GM12878 (cell line): ENCODE results near the gene CCDC107. TPM values are rescaled to one million over a fixed set of nuclear protein-coding genes. Genes with fewer than 3 reads are reported as not detected.

Experiments used
- ATAC-seq: fragments of 200-7000 bp; cut with Tn5 transposase; 3 replicates; pipeline ENCODE4 v1.9.1; 2020; ENCODE audit warnings: mild to moderate bottlenecking, moderate library complexity
- BruUV-seq: library from RNA; stranded (reverse); fragments of 400-500 nt; replicated peaks from 2 replicates; lab custom pipeline; 2021; lab: Mats Ljungman, UMichigan
- CTCF ChIA-PET: fragments of 300-600 bp; sonication (Branson Sonifier 250); formaldehyde crosslinking; extraction: SDS; loops from one replicate; lab custom pipeline; 2021; ENCODE audit warnings: inconsistent platforms; lab: Yijun Ruan, JAX
- POLR2A ChIA-PET: fragments of 350-600 bp; formaldehyde crosslinking; extraction: SDS; loops from one replicate; lab custom pipeline; 2021; ENCODE audit warnings: inconsistent platforms; lab: Charles Lee
- RAD21 ChIA-PET: fragments of 300-600 bp; sonication (Branson Sonifier 250); formaldehyde crosslinking; loops from one replicate; lab custom pipeline; 2023; ENCODE audit warnings: antibody characterized with exemption; ENCODE audit not compliant: unreplicated experiment; lab: Charles Lee
- SMC1A ChIA-PET: fragments of 300-600 bp; sonication (Branson Sonifier 250); formaldehyde crosslinking; loops from one replicate; lab custom pipeline; 2023; ENCODE audit not compliant: unreplicated experiment, uncharacterized antibody; lab: Charles Lee
- DNase-seq: peaks from one replicate; pipeline ENCODE4 v3.0.0-alpha.2; 2011; ENCODE audit warnings: low read depth, low spot score
- FAIRE-seq: peaks from 3 replicates; lab custom pipeline; 2011; peaks lifted over from hg19 to GRCh38; lab: Jason Lieb, UNC
- H2AFZ ChIP-seq: 2 replicates; pipeline ENCODE4 v1.6.0; 2011; ENCODE audit warnings: low read depth, low read length, control low read depth; ENCODE audit not compliant: control insufficient read depth
- H3K27ac ChIP-seq: 2 replicates; pipeline ENCODE4 v1.5.1; 2011; ENCODE audit warnings: control low read depth; ENCODE audit not compliant: control insufficient read depth, insufficient read depth
- H3K27me3 ChIP-seq, 2 experiments: replicated peaks in 1 of 2; 2 replicates each; pipeline versions ENCODE4 v1.6.0 to v1.6.1; 2011; ENCODE audit warnings: low read length in 1 of 2; ENCODE audit not compliant: control insufficient read depth in 2 of 2, insufficient read depth in 2 of 2
- H3K36me3 ChIP-seq, 2 experiments: 2 replicates each; pipeline ENCODE4 v1.5.1; 2011; ENCODE audit warnings: low read length in 1 of 2; ENCODE audit not compliant: control insufficient read depth in 2 of 2, insufficient read depth in 2 of 2
- H3K4me1 ChIP-seq: 2 replicates; pipeline ENCODE4 v1.6.1; 2011; ENCODE audit warnings: mild to moderate bottlenecking, low read length, moderate library complexity, mixed read lengths; ENCODE audit not compliant: control insufficient read depth, insufficient read depth
- H3K4me2 ChIP-seq: 2 replicates; pipeline ENCODE4 v1.6.0; 2011; ENCODE audit warnings: control low read depth; ENCODE audit not compliant: control insufficient read depth, insufficient read depth
- H3K4me3 ChIP-seq: fragments of 200-600 bp; sonication (generic); 2 replicates; pipeline ENCODE4 v1.5.1; 2016
- H3K79me2 ChIP-seq: 2 replicates; pipeline ENCODE4 v1.6.0; 2011; ENCODE audit warnings: low read length; ENCODE audit not compliant: control insufficient read depth, insufficient read depth
- H3K9ac ChIP-seq: 2 replicates; pipeline ENCODE4 v1.8.0; 2011; ENCODE audit warnings: low read length, control low read depth, mixed read lengths; ENCODE audit not compliant: control insufficient read depth, insufficient read depth
- H3K9me3 ChIP-seq: replicated peaks from 3 replicates; pipeline ENCODE4 v1.5.1; 2011; ENCODE audit warnings: mild to moderate bottlenecking, low read length; ENCODE audit not compliant: control insufficient read depth, insufficient read depth
- H4K20me1 ChIP-seq: 2 replicates; pipeline ENCODE4 v1.6.0; 2011; ENCODE audit not compliant: control insufficient read depth, insufficient read depth
- ATF3 ChIP-seq: IDR thresholded peaks from 2 replicates; pipeline ENCODE4 v1.6.1; 2011; ENCODE audit warnings: low read depth, mild to moderate bottlenecking, low read length, moderate library complexity, borderline replicate concordance; ENCODE audit errors: extremely low read depth
- GATAD2B ChIP-seq: fragments of 450-650 bp; conservative IDR thresholded peaks from 2 replicates; pipeline ENCODE4 v1.6.1; 2017; ENCODE audit warnings: low read depth, mild to moderate bottlenecking, moderate library complexity
- KDM1A ChIP-seq: fragments of 200-600 bp; sonication (generic); IDR thresholded peaks from 2 replicates; pipeline ENCODE4 v1.6.1; 2016; ENCODE audit warnings: borderline replicate concordance
- MLLT1 ChIP-seq: fragments of 450-650 bp; IDR thresholded peaks from 2 replicates; pipeline ENCODE4 v1.6.1; 2016; ENCODE audit warnings: mild to moderate bottlenecking
- PAX8 ChIP-seq: fragments of 450-650 bp; IDR thresholded peaks from 2 replicates; pipeline ENCODE4 v1.6.1; 2017; ENCODE audit warnings: mild to moderate bottlenecking, moderate library complexity
- PML ChIP-seq: IDR thresholded peaks from 2 replicates; pipeline ENCODE4 v1.6.1; 2012; ENCODE audit warnings: low read length, inconsistent platforms
- POLR2AphosphoS5 ChIP-seq: IDR thresholded peaks from 2 replicates; pipeline ENCODE4 v1.6.1; 2011; ENCODE audit warnings: mild to moderate bottlenecking, low read length, inconsistent platforms
- RELA ChIP-seq: fragments of 450-650 bp; IDR thresholded peaks from 2 replicates; pipeline ENCODE4 v1.8.0; 2014; ENCODE audit warnings: borderline replicate concordance; ENCODE audit not compliant: partially characterized antibody
- SREBF2 ChIP-seq: IDR thresholded peaks from 2 replicates; pipeline ENCODE4 v1.6.1; 2012; ENCODE audit warnings: mild to moderate bottlenecking, low read length
- WGBS: methylation state at CpG from one replicate; pipeline ENCODE4 v1.1.6; 2016; ENCODE audit warnings: low lambda C conversion rate; ENCODE audit not compliant: insufficient replicate concordance, insufficient coverage; ENCODE audit errors: missing lambda C conversion rate; 5-methylcytosine and 5-hydroxymethylcytosine counted together
- in situ Hi-C: fragments of 300-500 bp; cut with MboI; formaldehyde crosslinking; loops from 9 replicates; pipeline ENCODE4 v1.14.3; 2018; ENCODE audit warnings: mixed read lengths
- intact Hi-C: fragments of 100-400 bp; cut with micrococcal nuclease; formaldehyde crosslinking; loops from one replicate; pipeline ENCODE4 v1.14.2; 2022; ENCODE audit not compliant: unreplicated experiment
- polyA plus RNA-seq, 11 experiments: library from polyadenylated mRNA; depleted of rRNA in 4 of 11; unstranded in 6 of 11; stranded (reverse) in 5 of 11; fragments of >200 nt; fragmentation: Nextera tagmentation in 4 of 11; fragmentation: Illumina TruSeq in 1 of 11; extraction: Ambion mirVana in 4 of 11; extraction: Trizol in 1 of 11; gene quantifications; 1 replicate in 1 of 11; 2 replicates in 10 of 11; pipeline versions ENCODE4 v1.2.1 to v1.2.3, GENCODE V29; 2011 to 2016; ENCODE audit warnings: inconsistent platforms in 2 of 11, missing spikeins in 2 of 11, low read depth in 1 of 11
- total RNA-seq, 4 experiments: library from RNA; depleted of rRNA in 3 of 4; stranded (reverse); fragments of >200 nt in 3 of 4; fragmentation: Illumina TruSeq in 1 of 4; extraction: Trizol in 1 of 4; gene quantifications; 2 replicates each; pipeline versions ENCODE4 v1.2.1 to v1.2.3, GENCODE V29; 2013 to 2021

Gene CCDC107
- total and polyA plus RNA-seq, 10 of the 15 experiments (the other 5 are each of a cell fraction or from before 2014, with no cell fraction given): 0.19 to 18.3 (median 10.6) TPM

- H3K27ac ChIP-seq: no peak overlapping the region
- 0 out of 2 replicates have a peak overlapping the region, but pooled peaks have one; percentile 22 for H3K4me3 ChIP-seq
- TF ChIP-seq ATF3 (no peak), RELA (no peak), SREBF2 (no peak), GATAD2B (no peak), MLLT1 (0 out of 2 replicates have a peak, but pooled peaks have one; percentile 23), POLR2AphosphoS5 (no peak), PML (no peak), KDM1A (no peak), PAX8 (no peak)
- intact Hi-C loops (no loop called here), in situ Hi-C loops (no loop called here)
- POLR2A ChIA-PET: interaction anchor here (1.1 to 1.9 kb wide), 2 partner anchors 10 to 17 kb away, joined by 3 to 11 read pairs; partner anchors contain the start of genes ARHGEF39, CCDC107 and RMRP
- DNase-seq (no peak), FAIRE-seq (no peak), ATAC-seq (no peak; the same call in 2 of the 3 replicates)
- no peaks in the 10 kb centered on the region for H3K79me2 ChIP-seq
- no peak overlapping the region for H2AFZ ChIP-seq
- peaks cover 3 to 7% of the 10 kb centered on the region in 2 experiments for H3K27me3 ChIP-seq
- RAD21 ChIA-PET: interaction anchor here (0.9 to 1.1 kb wide), 2 partner anchors 21 to 1272 kb away, joined by 3 to 4 read pairs; no protein-coding TSS in a partner anchor
- H4K20me1 ChIP-seq: no peaks in the 10 kb centered on the region
- no TSS peak for BruUV-seq
- SMC1A ChIA-PET: interaction anchor here (0.9 to 1.7 kb wide), 3 partner anchors 10 to 17 kb away, joined by 3 to 4 read pairs (median 3); no protein-coding TSS in a partner anchor
- WGBS: 44% methylated on average over 13 of the region's 13 CpGs
- H3K4me1 ChIP-seq: peaks cover 3% of the 10 kb centered on the region
- CTCF ChIA-PET: interaction anchor here (0.7 to 2.5 kb wide), 8 partner anchors 9 to 52 kb away, joined by 3 to 9 read pairs (median 4); partner anchors contain the start of gene ARHGEF39
- H3K9ac ChIP-seq: no peak overlapping the region
- no peaks in the 10 kb centered on the region for H3K9me3 ChIP-seq
- no peaks in the 10 kb centered on the region for H3K36me3 ChIP-seq
- peak overlapping the region; percentile 69; the same call in 1 of the 2 replicates for H3K4me2 ChIP-seq
Measured at GRCh38 chr9:35675204-35675603, 17.1 kb downstream of the CCDC107 start.
